ENCODE measurements around the gene HMGA1. TPM values are rescaled to one million over a fixed set of nuclear protein-coding genes. Genes with fewer than 3 reads are reported as not detected.

Gene HMGA1
- total RNA-seq, 1 donor from 2014 or later, result 415 TPM

- no peak for DNase-seq (ENCODE audit: low read depth, low spot score)
These were observed 51.9 kb downstream of the HMGA1 start for GRCh38 chr6:34288581-34288980.

- DNase-seq (ENCODE audit: low read depth, low spot score), result no peak
These were observed 52.5 kb downstream of the HMGA1 start for GRCh38 chr6:34289137-34289536.

- no peak for DNase-seq (ENCODE audit: low read depth, low spot score)
These were observed 56.3 kb downstream of the HMGA1 start for GRCh38 chr6:34292954-34293353.

- DNase-seq (ENCODE audit: low read depth, low spot score), result no peak
These were observed 59.0 kb downstream of the HMGA1 start for GRCh38 chr6:34295721-34296120.

Other genes with a start within 250 kb of the HMGA1 start
- gene GRM4, start 90.8 kb upstream of the HMGA1 start, total RNA-seq, result not detected in 2 replicates
- 17.4 and 25.2 TPM in 2 replicates for gene SMIM29, start 12.1 kb downstream of the HMGA1 start, total RNA-seq
- gene NUDT3, start 155.8 kb downstream of the HMGA1 start, total RNA-seq, result 20.4 and 37.1 TPM in 2 replicates
- gene RPS10, start 189.2 kb downstream of the HMGA1 start, total RNA-seq, result 1,161 and 1,833 TPM in 2 replicates
- gene PACSIN1, start 229.2 kb downstream of the HMGA1 start, total RNA-seq, result not detected in 2 replicates